Activated naive CD4-positive, alpha-beta T cell treated with anti-CD3 and anti-CD28 coated beads, Interleukin-2, amount 10 ng/mL, durations not matched to agents 7 days and 5 days (primary cell): ENCODE results near the gene LAIR2.

Experiments
- CTCF ChIA-PET: fragments of 350-600 bp; sonication (Branson Sonifier 250); formaldehyde crosslinking; loops from one replicate; lab custom pipeline; 2021; ENCODE audit warnings: antibody characterized with exemption; lab: Charles Lee
- DNase-seq: peaks from one replicate; pipeline ENCODE4 v3.0.0-alpha.2; 2020
- H3K27ac Mint-ChIP-seq: one replicate; pipeline ENCODE4 v1.8.0; 2021; ENCODE audit warnings: mild to moderate bottlenecking, moderate library complexity, mixed read lengths
- H3K27me3 Mint-ChIP-seq: one replicate; pipeline ENCODE4 v1.8.0; 2021; ENCODE audit warnings: mild to moderate bottlenecking, mixed read lengths
- H3K36me3 Mint-ChIP-seq: one replicate; pipeline ENCODE4 v1.8.0; 2021; ENCODE audit warnings: mixed read lengths
- H3K4me1 Mint-ChIP-seq: one replicate; pipeline ENCODE4 v1.8.0; 2021; ENCODE audit warnings: mixed read lengths
- H3K4me3 Mint-ChIP-seq: one replicate; pipeline ENCODE4 v1.8.0; 2021; ENCODE audit warnings: mild to moderate bottlenecking, moderate library complexity, mixed read lengths
- H3K9me3 Mint-ChIP-seq: one replicate; pipeline ENCODE4 v1.8.0; 2021; ENCODE audit warnings: mixed read lengths

Gene LAIR2

DNA sequence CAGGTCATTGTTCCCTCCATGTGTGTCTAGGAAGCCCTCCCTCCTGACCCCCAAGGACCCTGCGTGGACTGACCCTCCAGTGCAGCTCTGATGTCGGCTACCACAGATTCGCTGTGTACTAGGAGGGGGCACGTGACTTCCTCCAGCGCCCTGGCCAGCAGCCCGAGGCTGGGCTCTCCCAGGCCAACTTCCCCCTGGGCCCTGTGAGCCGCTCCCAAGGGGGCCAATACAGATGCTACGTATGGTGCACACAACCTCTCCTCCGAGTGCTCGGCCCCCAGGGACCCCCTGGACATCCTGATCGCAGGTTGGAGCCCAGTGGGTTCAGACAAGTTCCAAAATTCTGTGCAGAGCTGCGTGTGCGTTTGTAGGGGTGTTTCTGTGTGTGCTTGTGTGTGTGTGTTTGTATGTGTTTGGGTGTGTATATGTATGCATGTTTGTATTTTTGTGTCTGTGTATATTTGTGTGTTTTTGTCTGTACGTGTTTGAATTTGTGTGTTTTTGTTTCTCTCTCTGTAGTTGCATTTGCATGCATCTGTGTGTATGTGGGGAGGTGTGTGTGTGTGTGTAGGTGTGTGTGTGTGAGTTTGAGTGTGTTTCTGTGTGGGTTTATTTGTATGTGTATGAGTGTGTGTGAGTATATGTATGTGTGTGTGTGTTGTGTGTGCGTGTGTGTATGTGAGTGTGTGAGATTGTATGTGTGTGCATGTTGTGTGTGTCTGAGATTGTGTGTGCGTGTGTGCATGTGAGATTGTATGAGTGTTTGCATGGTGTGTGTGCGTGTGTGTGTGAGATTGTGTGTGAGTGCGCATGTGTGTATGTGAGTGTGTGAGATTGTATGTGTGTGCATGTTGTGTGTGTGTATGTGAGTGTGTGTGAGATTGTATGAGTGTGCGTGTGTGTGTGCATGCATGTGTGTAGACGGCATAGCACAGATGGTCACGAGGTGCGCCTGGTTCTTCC, 49.6 kb downstream of the LAIR2 start:
- CTCF ChIA-PET: no interaction called here
- Mint-ChIP-seq H3K4me3 (no peak overlapping the region), H3K9me3 (peaks cover 4% of the 10 kb centered on the region), H3K36me3 (no peaks in the 10 kb centered on the region), H3K27me3 (peaks cover 36% of the 10 kb centered on the region), H3K4me1 (peaks cover 13% of the 10 kb centered on the region), H3K27ac (no peak overlapping the region)
- DNase-seq: no peak

DNA sequence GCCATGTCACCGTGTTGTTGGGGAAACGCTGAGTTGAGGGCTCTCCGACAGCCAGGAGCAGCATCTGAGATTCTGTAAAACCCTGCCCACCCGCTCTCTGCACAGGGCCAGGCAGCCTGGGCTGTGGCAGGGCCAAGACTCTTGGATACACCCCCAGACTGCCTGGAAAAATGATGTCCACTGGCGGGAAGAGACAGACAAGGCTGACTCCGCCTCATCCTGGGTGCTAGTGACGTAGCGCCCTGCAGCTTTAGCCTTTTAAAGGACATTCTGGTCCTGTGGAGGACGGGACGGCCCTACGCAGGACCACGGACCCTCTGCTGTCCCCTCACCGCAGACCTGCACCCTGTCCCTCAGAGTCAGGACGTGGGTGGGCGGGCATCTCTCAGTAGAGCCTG, 50.3 kb downstream of the LAIR2 start:
- Mint-ChIP-seq H3K9me3 (peaks cover 4% of the 10 kb centered on the region), H3K36me3 (no peaks in the 10 kb centered on the region), H3K4me3 (no peak overlapping the region), H3K27ac (no peak overlapping the region), H3K4me1 (peaks cover 13% of the 10 kb centered on the region), H3K27me3 (peaks cover 41% of the 10 kb centered on the region)
- no peak for DNase-seq
- CTCF ChIA-PET: no interaction called here

DNA sequence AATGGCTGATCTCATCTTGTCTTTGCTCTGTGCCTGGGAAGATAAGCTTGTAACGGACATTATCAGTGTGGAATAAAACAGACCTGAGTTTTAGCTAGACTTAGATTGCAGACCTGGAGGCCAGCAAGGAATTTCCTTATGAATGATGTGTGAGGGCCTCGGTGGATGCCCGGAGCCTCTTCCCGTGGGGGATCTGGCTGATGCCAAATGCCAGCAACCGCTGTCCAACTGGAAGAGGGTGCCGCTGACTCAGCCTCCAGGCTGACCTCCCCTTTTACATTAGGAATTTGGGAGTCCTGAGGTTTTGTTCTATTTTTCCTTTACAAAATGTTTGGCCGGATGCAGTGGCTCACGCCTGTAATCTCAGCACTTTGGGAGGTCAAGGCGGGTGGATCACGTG, 51.4 kb downstream of the LAIR2 start:
- no peak overlapping the region for H3K4me3 Mint-ChIP-seq
- peaks cover 13% of the 10 kb centered on the region for H3K4me1 Mint-ChIP-seq
- H3K27me3 Mint-ChIP-seq: peaks cover 48% of the 10 kb centered on the region
- no peak for DNase-seq
- peaks cover 4% of the 10 kb centered on the region for H3K9me3 Mint-ChIP-seq
- H3K36me3 Mint-ChIP-seq: no peaks in the 10 kb centered on the region
- CTCF ChIA-PET: interaction anchor here (0.6 kb wide), 1 partner anchor 782 kb away, joined by 3 read pairs; no protein-coding TSS in a partner anchor
- no peak overlapping the region for H3K27ac Mint-ChIP-seq

DNA sequence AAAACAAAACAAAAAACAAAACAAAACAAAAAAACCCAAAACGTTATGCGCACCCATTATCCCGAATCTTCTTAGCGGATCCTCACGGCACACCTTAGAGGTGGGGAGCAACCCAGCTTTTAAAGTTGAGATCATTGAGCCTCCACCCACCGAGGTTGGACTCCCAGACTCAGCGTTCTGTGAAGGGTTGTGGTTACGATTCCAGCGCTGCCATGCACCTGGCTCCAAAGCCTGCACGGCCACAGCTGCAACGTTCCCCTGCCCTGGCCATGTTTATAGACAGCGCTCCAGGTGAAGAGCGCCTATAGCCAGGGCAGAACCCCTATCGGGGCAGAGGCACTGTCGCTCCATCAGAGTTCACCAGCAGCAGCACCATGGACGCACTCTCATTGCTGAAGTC, 52.3 kb downstream of the LAIR2 start:
- peaks cover 44% of the 10 kb centered on the region for H3K27me3 Mint-ChIP-seq
- CTCF ChIA-PET: no interaction called here
- H3K4me3 Mint-ChIP-seq: no peak overlapping the region
- no peak overlapping the region for H3K27ac Mint-ChIP-seq
- no peak for DNase-seq
- H3K4me1 Mint-ChIP-seq: peaks cover 13% of the 10 kb centered on the region
- H3K36me3 Mint-ChIP-seq: no peaks in the 10 kb centered on the region
- H3K9me3 Mint-ChIP-seq: peaks cover 4% of the 10 kb centered on the region

DNA sequence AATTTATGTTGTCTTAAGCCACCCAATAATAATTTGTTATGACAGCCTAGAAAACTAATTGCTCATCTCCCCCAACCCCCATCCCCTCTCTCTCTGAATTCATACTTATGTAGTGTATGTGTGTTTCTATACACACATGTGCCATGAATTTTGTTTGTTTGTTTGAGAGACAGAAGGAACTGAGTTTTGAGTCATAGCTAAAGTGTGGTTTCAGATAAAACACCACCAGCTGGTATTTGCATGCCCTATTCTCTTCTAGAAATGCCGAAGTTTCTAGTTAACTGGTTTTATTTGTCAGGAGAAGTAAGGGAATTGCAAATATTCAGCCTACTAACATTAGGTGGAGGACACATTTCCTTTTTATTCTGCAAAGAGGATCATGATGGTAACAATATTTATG, 53.6 kb downstream of the LAIR2 start:
- Mint-ChIP-seq H3K36me3 (no peaks in the 10 kb centered on the region), H3K4me3 (no peak overlapping the region), H3K4me1 (peaks cover 8% of the 10 kb centered on the region), H3K27me3 (peaks cover 42% of the 10 kb centered on the region), H3K27ac (no peak overlapping the region), H3K9me3 (peaks cover 4% of the 10 kb centered on the region)
- DNase-seq: no peak
- CTCF ChIA-PET: no interaction called here

DNA sequence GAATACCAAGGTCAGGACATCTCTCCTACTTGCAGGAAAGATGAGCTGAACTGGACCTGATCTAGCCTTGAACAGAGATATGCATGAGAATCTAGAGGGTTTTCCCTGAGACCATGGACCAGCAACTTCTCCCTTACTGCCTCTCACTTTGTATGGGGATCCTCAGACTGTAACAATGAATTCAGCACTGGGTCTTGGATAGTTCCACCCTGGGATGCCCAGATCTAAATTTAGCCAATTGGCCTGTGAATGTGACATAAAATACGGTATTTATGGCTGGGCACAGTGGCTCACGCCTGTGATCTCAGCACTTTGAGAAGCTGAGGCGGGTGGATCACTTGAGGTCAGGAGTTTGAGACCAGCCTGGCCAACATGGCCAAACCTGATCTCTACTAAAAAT, 55.7 kb downstream of the LAIR2 start:
- H3K4me1 Mint-ChIP-seq: no peaks in the 10 kb centered on the region
- no peaks in the 10 kb centered on the region for H3K9me3 Mint-ChIP-seq
- no peaks in the 10 kb centered on the region for H3K36me3 Mint-ChIP-seq
- no peak for DNase-seq
- no peak overlapping the region for H3K4me3 Mint-ChIP-seq
- CTCF ChIA-PET: no interaction called here
- H3K27me3 Mint-ChIP-seq: peaks cover 45% of the 10 kb centered on the region
- H3K27ac Mint-ChIP-seq: no peak overlapping the region
